Measurements from ENCODE around the gene C22orf39. TPM values are rescaled to one million over a fixed set of nuclear protein-coding genes. Genes with fewer than 3 reads are reported as not detected.

Gene C22orf39
- total RNA-seq, 1 experiment from 2014 or later, result 19.3 TPM

DNA sequence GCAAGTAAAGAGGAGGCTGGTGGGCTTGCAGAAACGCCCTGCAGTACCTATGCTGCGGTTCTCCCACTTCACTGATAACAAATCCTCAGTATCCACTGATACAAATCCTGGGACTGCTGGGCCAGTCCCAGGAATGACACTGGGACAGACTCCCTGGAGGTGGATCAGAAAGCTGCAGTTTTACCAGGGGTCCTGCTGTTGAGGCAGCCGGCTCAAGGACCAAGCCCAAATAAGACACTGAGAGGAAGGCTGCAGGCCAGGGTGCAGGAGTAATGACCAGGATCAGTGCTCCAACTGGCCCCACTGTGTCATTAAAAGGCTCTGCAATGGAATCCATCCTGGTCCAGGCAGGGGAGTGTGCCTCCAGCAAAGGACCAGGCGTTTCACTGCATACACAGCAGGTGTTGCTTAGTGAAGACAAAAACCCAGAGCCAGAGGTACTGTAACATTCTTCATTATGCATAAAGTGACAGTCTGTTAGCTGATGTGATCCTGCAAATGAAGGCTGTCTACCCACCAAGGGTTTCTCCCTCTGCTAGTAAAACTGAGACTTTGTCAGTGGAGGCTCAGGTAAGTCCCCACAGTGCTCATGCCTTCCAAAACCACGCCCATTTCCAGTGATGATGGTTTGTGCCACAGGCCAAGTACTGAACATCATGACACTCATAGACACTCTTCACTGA is 1.4 kb upstream of the C22orf39 start:
- Histone ChIP-seq H3K4me1 (ENCODE audit: insufficient read depth, low read length) (no peaks in the 10 kb centered on the region), H2BK5ac (ENCODE audit: insufficient read length, low read length) (no peak overlapping the region), H2BK20ac (ENCODE audit: low read depth, low read length, poor library complexity, severe bottlenecking) (no peak overlapping the region), H3K27me3 (ENCODE audit: insufficient read depth, low read length) (no peaks in the 10 kb centered on the region; the same call in 1 of the 2 replicates), H3K79me1 (ENCODE audit: insufficient read depth, low read depth, low read length, poor library complexity, severe bottlenecking) (no peaks in the 10 kb centered on the region), H4K91ac (ENCODE audit: insufficient read length, low read depth, low read length) (no peak overlapping the region), H4K5ac (ENCODE audit: insufficient read length, low read depth, low read length) (no peak overlapping the region), H4K20me1 (ENCODE audit: control insufficient read depth, insufficient read depth, insufficient read length) (peaks cover 2% of the 10 kb centered on the region), H3K9me3 (ENCODE audit: control insufficient read depth, low read depth, low read length) (no peaks in the 10 kb centered on the region), H4K8ac (replicated peaks; ENCODE audit: insufficient read length, low read depth, low read length) (no peak overlapping the region), H2BK12ac (ENCODE audit: insufficient read length, low read depth, low read length) (no peak overlapping the region), H3K18ac (ENCODE audit: insufficient read length, low read depth, low read length) (no peak overlapping the region), H2AK5ac (ENCODE audit: insufficient read length, low read length) (no peak overlapping the region), H2BK15ac (ENCODE audit: low read depth, low read length) (no peak overlapping the region), H2BK120ac (ENCODE audit: low read depth, low read length, poor library complexity, severe bottlenecking) (no peak overlapping the region), H3K56ac (ENCODE audit: insufficient read length, low read depth, low read length) (no peak overlapping the region), H3K23me2 (ENCODE audit: insufficient read length, low read depth, low read length, poor library complexity, severe bottlenecking) (peaks cover 9% of the 10 kb centered on the region), H3K79me2 (ENCODE audit: insufficient read depth, low read length) (no peaks in the 10 kb centered on the region; the same call in 1 of the 2 replicates), H3K14ac (ENCODE audit: insufficient read depth, low read length) (no peak overlapping the region), H2AFZ (ENCODE audit: low read length) (no peak overlapping the region), H3T11ph (ENCODE audit: low read length) (no peak overlapping the region), H3K27ac (ENCODE audit: insufficient read length, low read depth, low read length) (no peak overlapping the region), H3K4ac (ENCODE audit: low read depth, low read length) (no peak overlapping the region), H3K9ac (ENCODE audit: extremely low read depth, insufficient read length, low read length) (no peak overlapping the region), H3K4me2 (ENCODE audit: insufficient read depth, insufficient read length, low read length) (peak overlapping the region; percentile 91), H3K23ac (ENCODE audit: insufficient read length, low read depth, low read length) (no peak overlapping the region)
- H3K36me3 Mint-ChIP-seq (ENCODE audit: insufficient read depth in 1 of 3, low read depth in 3 of 3), result peaks cover 11 to 66% (median 43%) of the 10 kb centered on the region in 3 experiments
- H3K27me3 Mint-ChIP-seq (ENCODE audit: low read depth), result peaks cover 19% of the 10 kb centered on the region
- no CpG with 5 or more reads among the region's 5 CpGs for WGBS (ENCODE audit: extremely low coverage, insufficient read length, low lambda C conversion rate)
- DNase-seq, result no peak
- no peak for TF ChIP-seq CTCF (conservative IDR thresholded peaks at IDR 0.05)
- H3K4me1 Mint-ChIP-seq, result peaks cover 16 to 18% of the 10 kb centered on the region in 2 experiments
- peak overlapping the region; percentile 84 to 97 for H3K4me3 Mint-ChIP-seq
- no peak overlapping the region for H3K27ac Mint-ChIP-seq
- H3K9me3 Mint-ChIP-seq, result no peaks in the 10 kb centered on the region; a peak in 1 of 5 replicates

Measured in H9 (cell line).